ENCODE measurements around the gene RBBP8NL. TPM values are rescaled to one million over a fixed set of nuclear protein-coding genes. Genes with fewer than 3 reads are reported as not detected.

RBBP8NL gene
- polyA plus RNA-seq, 1 donor (not counting 4 experiments of a cell fraction or from before 2014, with no cell fraction given), result 0.13 TPM

- H3K27me3 ChIP-seq (ENCODE audit: control insufficient read depth, extremely low read depth, insufficient read depth, low read length), result peaks cover 38% of the 10 kb centered on the region
- no peak overlapping the region for H2AFZ ChIP-seq (ENCODE audit: control insufficient read depth, low read length)
- H3K79me2 ChIP-seq (ENCODE audit: control insufficient read depth, insufficient read depth, low read length), result no peaks in the 10 kb centered on the region
- dilution Hi-C loops (cut with MboI; ENCODE audit: extremely low pct_ligation_motif_present, low sequenced_read_pairs), result loop anchor here (25.0 kb wide), 1 partner anchor 100 kb away; no protein-coding TSS in a partner anchor
- FAIRE-seq (no peak), DNase-seq (ENCODE audit: low read depth, low spot score) (no peak)
- H3K9me3 ChIP-seq (ENCODE audit: control insufficient read depth, low read depth, low read length), result no peaks in the 10 kb centered on the region
- H3K4me1 ChIP-seq (ENCODE audit: control insufficient read depth, extremely low read depth, insufficient read depth, low read length), result no peaks in the 10 kb centered on the region
- TF ChIP-seq EZH2 (IDR thresholded peaks at IDR 0.05; ENCODE audit: low read length) (no peak), CTCF (optimal IDR thresholded peaks at IDR 0.05 in 1 of 3, IDR thresholded peaks at IDR 0.05 in 1 of 3, conservative IDR thresholded peaks at IDR 0.05 in 1 of 3; ENCODE audit: extremely low read depth in 1 of 3, insufficient read depth in 2 of 3, low read length in 3 of 3) (no peak)
- H3K27ac ChIP-seq (ENCODE audit: control insufficient read depth, insufficient read depth, low read length), result no peak overlapping the region
- no peak overlapping the region for H3K4me2 ChIP-seq (ENCODE audit: control insufficient read depth, extremely low read depth, insufficient read depth, low read depth, low read length)
- H3K4me3 ChIP-seq (ENCODE audit: control insufficient read depth in 2 of 3, extremely low read depth in 1 of 3, insufficient read depth in 2 of 3, low read depth in 1 of 3, low read length in 3 of 3), result no peak overlapping the region
- no peaks in the 10 kb centered on the region for H3K36me3 ChIP-seq (ENCODE audit: control insufficient read depth in 2 of 2, extremely low read depth in 1 of 2, insufficient read depth in 2 of 2, low read length in 2 of 2)
- H3K9me1 ChIP-seq (ENCODE audit: control insufficient read depth, extremely low read depth, insufficient read depth, low read length), result no peaks in the 10 kb centered on the region
- no peak overlapping the region for H3K9ac ChIP-seq (ENCODE audit: control insufficient read depth, extremely low read depth, insufficient read depth, low read length)
- no peaks in the 10 kb centered on the region for H4K20me1 ChIP-seq (ENCODE audit: control insufficient read depth, extremely low read depth, insufficient read depth, low read length)
These were observed 10.2 kb upstream of the RBBP8NL start for GRCh38 chr20:62437496-62437895.

GRCh38 chr20:62436692-62437091, 9.4 kb upstream of the RBBP8NL start:
- Histone ChIP-seq H3K27ac (ENCODE audit: control insufficient read depth, insufficient read depth, low read length) (no peak overlapping the region), H3K4me1 (ENCODE audit: control insufficient read depth, extremely low read depth, insufficient read depth, low read length) (no peaks in the 10 kb centered on the region), H3K36me3 (ENCODE audit: control insufficient read depth in 2 of 2, extremely low read depth in 1 of 2, insufficient read depth in 2 of 2, low read length in 2 of 2) (no peaks in the 10 kb centered on the region), H3K79me2 (ENCODE audit: control insufficient read depth, insufficient read depth, low read length) (no peaks in the 10 kb centered on the region), H3K9me3 (ENCODE audit: control insufficient read depth, low read depth, low read length) (no peaks in the 10 kb centered on the region), H3K4me3 (ENCODE audit: control insufficient read depth in 2 of 3, extremely low read depth in 1 of 3, insufficient read depth in 2 of 3, low read depth in 1 of 3, low read length in 3 of 3) (no peak overlapping the region), H3K4me2 (ENCODE audit: control insufficient read depth, extremely low read depth, insufficient read depth, low read depth, low read length) (no peak overlapping the region), H3K27me3 (ENCODE audit: control insufficient read depth, extremely low read depth, insufficient read depth, low read length) (peaks cover 38% of the 10 kb centered on the region), H4K20me1 (ENCODE audit: control insufficient read depth, extremely low read depth, insufficient read depth, low read length) (no peaks in the 10 kb centered on the region), H3K9me1 (ENCODE audit: control insufficient read depth, extremely low read depth, insufficient read depth, low read length) (no peaks in the 10 kb centered on the region), H3K9ac (ENCODE audit: control insufficient read depth, extremely low read depth, insufficient read depth, low read length) (no peak overlapping the region), H2AFZ (ENCODE audit: control insufficient read depth, low read length) (no peak overlapping the region)
- no peak for TF ChIP-seq EZH2 (IDR thresholded peaks at IDR 0.05; ENCODE audit: low read length)
- TF ChIP-seq CTCF (optimal IDR thresholded peaks at IDR 0.05 in 1 of 3, IDR thresholded peaks at IDR 0.05 in 1 of 3, conservative IDR thresholded peaks at IDR 0.05 in 1 of 3; ENCODE audit: extremely low read depth in 1 of 3, insufficient read depth in 2 of 3, low read length in 3 of 3), result no peak
- dilution Hi-C loops (cut with MboI; ENCODE audit: extremely low pct_ligation_motif_present, low sequenced_read_pairs), result loop anchor here (25.0 kb wide), 1 partner anchor 101 kb away; no protein-coding TSS in a partner anchor
- DNase-seq (ENCODE audit: low read depth, low spot score) (no peak), FAIRE-seq (no peak)
